Daoy (cell line): ENCODE results near the gene GON4L. TPM values are rescaled to one million over a fixed set of nuclear protein-coding genes. Genes with fewer than 3 reads are reported as not detected.
"Not testable (repeated sequence)": the region's sequence is repeated elsewhere in the genome, so short reads cannot be mapped to it uniquely, and the experiment has no call there.

Experiments used
- DNase-seq: peaks from one replicate; pipeline ENCODE4 v3.0.0-alpha.2; 2015; ENCODE audit warnings: low read depth
- total RNA-seq: library from RNA; depleted of rRNA; stranded (reverse); fragments of >200 nt; shearing (Covaris generic); gene quantifications from 2 replicates; pipeline ENCODE4 v1.2.3, GENCODE V29; 2014

Gene GON4L
- total RNA-seq, 1 experiment from 2014 or later: 22.5 TPM

DNA sequence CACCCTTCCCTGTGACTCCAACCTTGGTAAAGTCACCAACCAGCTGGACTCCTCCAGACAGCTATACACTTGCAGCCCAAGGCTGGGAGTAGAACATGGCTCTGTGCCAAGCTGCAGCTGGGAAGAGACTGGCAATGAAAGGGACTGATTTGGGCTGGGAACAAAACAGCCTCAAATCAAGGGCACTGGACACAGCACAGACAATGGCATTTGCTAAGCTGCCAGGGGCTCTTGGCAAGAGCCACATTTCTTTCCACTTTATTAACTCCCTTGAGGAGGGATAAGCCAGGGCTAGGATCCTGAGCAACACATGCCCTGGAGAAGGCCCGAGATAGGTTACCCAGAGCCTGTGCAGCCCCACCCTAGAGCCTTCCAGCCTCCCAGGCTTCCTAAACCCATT, 14.4 kb upstream of the GON4L start:
- DNase-seq: peak; percentile 21

DNA sequence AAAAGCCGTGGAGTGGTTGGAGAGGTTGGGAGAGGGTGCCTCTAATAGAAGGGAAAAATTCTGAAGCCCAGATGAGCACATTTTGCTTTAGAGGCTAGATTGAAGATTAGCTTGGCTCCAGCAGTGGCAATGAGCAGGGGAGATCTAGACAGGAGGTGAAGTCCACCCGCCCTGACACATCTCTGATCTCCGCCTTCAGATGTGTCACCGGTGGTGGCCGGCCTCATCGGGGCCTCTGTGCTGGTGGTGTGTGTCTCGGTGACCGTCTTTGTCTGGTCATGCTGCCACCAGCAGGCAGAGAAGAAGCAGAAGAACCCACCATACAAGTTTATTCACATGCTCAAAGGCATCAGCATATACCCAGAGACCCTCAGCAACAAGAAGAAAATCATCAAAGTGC, 10.8 kb upstream of the GON4L start:
- no peak for DNase-seq

GRCh38 chr1:155864393-155864792, 7.4 kb upstream of the GON4L start:
- DNase-seq: no peak

- no peak for DNase-seq
Observed at GRCh38 chr1:155861896-155862295, 4.9 kb upstream of the GON4L start.

DNA sequence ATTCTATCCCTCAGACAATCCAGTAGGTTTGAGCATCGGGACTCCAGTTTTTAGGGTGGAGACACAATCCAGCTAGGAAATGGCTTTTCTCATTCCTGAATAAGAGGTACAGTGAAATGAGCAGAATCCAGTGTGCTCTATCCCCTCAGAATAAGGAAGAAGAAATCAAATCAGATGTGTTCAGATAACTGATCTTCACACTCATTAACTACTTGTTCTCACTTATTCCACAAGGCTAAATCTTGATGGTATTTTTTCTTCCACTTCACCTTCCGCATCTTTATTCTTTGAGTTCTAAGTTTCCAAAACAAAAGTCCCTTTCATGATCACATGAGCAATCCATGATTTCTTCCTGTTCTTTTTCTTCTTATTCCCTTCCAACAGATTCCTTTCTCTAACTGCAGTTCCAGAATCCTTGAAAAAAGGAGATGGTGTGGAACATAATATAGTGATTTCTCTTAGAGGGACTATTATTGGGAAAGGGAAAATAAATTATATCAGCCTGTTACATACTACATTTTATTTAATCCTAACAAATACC, 4.0 kb upstream of the GON4L start:
- DNase-seq: no peak

DNA sequence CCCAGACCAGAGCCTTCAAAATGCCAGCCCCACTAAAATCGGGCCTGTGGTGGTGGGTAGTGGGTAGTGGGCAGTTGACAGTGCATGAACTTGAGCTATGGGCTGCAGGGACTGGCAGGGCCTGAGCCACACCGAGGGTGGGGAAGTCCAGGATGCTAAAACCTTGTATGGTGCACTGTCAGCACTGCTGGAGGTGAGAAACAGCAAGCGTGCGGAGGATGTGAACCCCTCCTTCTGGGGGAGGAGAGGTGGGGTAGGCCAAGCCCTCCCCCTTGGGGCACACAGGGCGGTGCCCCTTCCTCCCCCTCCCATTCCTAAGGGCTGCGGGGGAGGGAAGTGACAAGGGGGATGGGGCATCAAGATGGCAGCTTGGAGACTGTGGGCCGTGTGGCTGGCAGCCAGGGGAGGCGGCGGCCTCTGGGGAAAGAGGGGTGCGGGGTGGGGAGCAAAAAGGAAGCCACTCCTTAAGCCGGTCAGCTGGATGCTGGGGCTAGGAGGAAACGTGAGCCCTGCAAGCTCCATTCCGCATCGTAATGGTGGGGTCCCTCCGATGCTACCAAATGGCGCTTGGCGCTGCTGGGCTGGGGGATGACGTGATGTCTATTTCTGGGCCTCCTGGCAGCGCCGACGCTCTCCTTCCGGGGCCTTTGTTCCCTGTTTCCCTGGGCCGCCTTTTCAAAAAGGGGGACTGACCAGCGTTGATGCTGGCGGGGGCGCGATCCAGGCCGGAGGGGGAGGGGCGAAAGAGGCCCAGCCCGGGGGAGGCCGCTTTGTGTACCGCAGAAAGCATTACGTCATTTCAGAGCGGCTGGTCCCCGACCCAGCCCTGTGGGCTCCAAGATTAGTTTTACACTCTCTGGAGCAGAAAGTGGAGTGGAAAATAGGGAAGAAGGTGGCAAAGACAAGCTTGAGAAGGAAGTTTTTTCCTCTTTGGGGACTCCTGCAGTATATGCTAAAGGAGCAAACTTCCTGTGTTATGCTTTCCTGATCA, 3.2 kb upstream of the GON4L start:
- peak; percentile 89 for DNase-seq

GRCh38 chr1:155859234-155859829, 2.3 kb upstream of the GON4L start, which contains the start of gene SYT11:
SYT11 (plus strand) TSS chr1:155859567; CDS start chr1:155859762, 195 bp downstream.
- peak; percentile 96 for DNase-seq

DNA sequence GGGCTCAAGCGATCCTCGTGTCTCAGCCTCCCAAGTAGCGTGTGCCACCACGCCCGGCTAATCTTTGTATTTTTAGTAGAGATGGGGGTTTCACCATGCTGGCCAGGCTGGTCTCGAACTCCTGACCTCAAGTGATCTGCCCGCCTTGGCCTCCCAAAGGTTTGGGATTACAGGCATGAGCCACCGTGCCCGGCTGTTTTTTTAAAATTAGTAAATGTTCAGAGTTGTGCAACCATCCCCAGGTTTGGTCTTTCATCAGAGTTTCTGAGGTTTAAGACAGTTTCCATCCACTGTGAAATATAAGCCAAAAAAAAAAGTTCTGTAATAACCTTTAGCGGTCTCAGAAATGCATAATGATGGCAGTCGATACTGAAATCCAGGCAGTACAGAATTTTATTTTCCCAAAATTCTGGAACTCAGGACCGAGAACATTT, 1.8 kb upstream of the GON4L start:
- no peak for DNase-seq

- no peak for DNase-seq
Observed at GRCh38 chr1:155856257-155856974, 598 bp downstream of the GON4L start.

DNA sequence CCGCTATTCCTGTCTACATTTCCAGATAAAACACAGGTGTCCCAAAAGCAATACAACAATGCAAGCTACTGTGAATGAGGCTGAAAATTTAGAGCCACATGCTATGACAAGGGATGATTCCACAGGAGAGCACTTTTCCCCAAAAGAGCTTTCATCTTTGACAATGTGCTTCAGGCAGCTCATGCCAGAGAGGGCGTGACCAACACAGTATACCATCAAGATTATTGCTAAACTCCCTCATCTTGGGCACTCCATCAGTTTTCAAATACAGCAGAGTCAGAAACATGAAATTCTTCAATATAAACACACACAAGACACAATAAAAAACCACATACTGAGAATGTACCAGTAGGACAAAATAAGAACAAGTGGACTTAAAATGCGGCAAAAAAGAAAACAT, 6.7 kb downstream of the GON4L start:
- no peak for DNase-seq

DNA sequence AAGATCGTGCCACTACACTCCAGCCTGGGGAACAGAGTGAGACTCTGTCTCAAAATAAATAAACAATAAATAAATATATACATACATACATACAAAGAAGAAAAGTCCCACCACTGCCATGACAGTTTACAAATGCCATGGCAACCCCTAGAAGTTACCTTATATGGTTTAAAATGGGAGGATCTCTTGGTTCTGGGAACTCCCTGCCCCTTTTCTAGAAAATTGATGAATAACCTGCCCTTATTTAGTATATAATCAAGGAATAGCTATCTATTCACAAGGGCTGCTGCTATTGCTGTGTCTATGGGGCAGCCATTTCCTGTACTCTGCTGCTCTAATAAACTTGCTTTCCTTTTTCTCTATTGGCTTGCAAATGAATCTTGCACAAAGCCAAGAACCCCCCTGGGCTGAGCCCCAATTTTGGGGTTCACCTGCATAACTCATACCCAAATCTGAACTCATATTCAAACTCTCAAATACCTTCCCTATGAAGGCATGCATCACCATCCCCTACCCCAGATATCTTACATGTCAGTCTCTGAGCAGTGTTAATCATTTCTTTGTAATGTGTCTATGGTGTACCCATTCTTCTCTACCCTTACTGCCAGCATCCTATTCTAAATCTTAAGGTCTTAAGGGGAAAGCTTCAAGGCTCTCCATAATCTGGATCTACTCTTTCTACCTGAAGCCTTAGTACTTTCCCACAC, 9.0 kb downstream of the GON4L start:
- DNase-seq: no peak

DNA sequence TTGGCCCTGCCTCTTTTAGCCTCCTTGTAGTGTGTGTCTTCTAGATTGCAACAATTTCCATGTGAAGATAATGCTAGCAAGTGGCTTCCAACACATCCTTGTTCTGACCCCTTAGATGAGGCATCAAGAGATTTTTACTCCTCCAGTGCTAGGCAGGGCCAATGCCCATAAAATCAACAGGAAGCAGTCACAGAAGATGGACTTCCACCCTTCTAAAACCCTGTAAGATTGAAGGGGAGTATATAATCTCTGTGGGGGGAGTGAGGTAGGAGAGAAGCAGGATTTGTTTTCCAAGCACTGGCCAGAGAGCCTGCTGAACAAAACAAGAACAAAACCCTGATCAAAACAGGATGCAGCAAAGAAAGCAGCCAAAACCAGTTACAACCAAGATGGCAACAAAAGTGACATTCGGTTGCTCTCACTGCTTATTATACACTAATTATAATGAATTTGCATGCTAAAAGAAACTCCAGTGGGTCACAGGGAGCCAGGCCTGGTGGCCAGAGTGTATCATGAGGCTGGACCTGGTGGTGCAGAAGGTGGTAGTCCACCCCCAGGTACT, 12.1 kb downstream of the GON4L start:
- DNase-seq: no peak

DNA sequence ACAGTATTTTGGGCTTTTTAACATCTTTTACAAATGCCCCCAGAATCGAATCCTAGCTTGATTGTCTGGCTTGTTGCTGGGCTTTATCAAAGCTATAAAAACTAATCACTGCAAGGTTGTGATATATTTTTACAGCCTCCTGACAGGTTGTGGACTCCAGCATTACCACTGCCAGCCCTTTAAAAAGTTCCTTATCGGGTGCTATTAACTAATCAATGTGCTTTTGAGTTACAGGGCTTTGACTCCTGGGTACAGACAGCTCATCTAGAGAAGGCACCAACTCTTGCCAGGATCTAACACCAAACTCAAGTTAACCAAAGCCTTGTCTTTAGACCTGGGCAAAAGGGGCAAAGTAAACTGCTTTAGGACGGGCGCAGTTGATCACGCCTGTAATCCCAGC, 16.6 kb downstream of the GON4L start:
- no peak for DNase-seq

DNA sequence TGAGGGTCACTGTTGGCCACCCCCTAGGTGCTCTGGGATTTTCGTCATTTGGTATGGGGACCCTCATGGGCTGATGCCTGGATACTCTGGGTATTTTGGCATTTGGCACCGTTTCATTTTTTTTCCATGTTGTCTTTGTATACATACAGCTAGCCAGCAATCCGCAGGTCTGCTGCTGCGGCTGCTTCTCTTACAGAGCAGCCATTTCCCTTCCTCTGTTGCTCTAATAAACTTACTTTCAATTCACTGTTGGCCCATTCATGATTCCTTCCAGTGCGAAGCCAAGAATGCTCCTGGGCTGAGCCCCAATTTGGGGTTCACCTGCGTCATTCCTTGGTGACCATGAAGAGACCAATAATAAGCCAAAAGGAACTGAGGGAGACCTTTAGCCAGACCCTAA, 21.5 kb downstream of the GON4L start:
- DNase-seq: no peak

DNA sequence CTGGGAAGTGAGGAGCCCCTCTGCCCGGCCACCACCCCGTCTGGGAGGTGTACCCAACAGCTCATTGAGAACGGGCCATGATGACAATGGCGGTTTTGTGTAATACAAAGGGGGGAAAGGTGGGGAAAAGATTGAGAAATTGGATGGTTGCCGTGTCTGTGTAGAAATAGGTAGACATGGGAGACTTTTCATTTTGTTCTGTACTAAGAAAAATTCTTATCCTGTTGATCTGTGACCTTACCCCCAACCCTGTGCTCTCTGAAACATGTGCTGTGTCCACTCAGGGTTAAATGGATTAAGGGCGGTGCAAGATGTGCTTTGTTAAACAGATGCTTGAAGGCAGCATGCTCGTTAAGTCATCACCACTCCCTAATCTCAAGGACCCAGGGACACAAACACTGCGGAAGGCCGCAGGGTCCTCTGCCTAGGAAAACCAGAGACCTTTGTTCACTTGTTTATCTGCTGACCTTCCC, 22.1 kb downstream of the GON4L start:
- not testable (repeated sequence) for DNase-seq

DNA sequence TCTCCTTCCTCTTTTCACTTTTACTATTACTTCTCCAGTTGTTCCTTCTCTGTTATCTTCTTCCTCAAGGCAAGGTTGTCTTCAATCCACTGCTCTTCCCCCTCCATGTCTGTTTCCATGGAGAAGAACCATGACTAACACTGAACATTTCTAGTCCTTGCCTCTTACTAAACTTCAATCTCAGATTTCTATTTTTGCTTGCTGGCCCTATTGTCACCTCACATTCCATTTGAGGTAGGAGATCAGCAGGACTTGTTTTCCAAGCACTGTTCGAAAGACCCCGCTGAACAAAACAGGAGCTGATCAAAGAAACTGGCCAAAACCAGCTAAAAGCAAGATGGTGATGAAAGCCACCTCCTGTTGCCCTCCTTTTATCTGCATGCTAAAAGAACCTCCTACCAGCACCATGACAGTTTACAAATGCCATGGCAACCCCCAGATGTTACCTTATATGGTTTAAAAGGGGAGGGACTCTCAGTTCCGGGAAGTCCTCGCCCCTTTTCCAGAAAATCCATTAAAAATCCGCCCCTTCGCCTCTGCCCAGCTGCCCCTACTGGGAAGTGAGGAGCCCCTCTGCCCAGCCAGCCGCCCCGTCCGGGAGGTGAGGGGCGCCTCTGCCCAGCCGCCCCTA, 22.6 kb downstream of the GON4L start:
- DNase-seq: no peak

GRCh38 chr1:155833665-155834295, 23.2 kb downstream of the GON4L start:
- no peak for DNase-seq

- no peak for DNase-seq
Observed at GRCh38 chr1:155831279-155831976, 25.6 kb downstream of the GON4L start.

DNA sequence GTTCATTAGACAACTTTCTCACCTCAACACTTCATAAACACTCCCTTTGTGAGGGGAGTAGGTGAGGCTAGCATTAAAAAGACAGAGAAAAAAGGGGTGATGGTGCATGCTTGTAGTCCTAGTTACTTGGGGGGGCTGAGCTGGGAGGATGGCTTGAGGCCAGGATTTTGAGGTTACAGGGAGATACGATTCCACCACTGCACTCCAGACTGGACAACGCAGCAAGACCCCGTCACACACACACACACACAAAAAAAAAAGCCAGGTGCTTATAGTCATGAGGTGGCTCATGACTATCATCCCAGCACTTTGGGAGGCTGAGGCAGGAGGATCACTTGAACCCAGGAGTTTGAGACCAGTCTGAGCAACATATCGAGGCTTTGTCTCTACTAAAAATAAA, 29.6 kb downstream of the GON4L start:
- DNase-seq: no peak
